Transverse colon (tissue), 4 donors: ENCODE data around the gene COL9A1.

Source experiments
- EP300 ChIP-seq: sonication (generic); formaldehyde crosslinking; IDR thresholded peaks from one replicate; pipeline ENCODE4 v1.6.1; 2017; ENCODE audit warnings: antibody characterized with exemption, low read depth
- POLR2A ChIP-seq: fragments of 450-650 bp; IDR thresholded peaks from one replicate; pipeline ENCODE4 v1.6.1; 2016; ENCODE audit warnings: antibody characterized with exemption, mild to moderate bottlenecking, moderate library complexity
- POLR2AphosphoS5 ChIP-seq, 3 donors: sonication (generic); formaldehyde crosslinking; IDR thresholded peaks; one replicate each; pipeline ENCODE4 v1.6.1; 2016; ENCODE audit warnings: antibody characterized with exemption in 3 of 3
- TF ChIP-seq, protein P1 (sequence below), 5 experiments: fragments of 200-600 bp in 3 of 5; fragments of 450-650 bp in 2 of 5; sonication (generic) in 3 of 5; IDR thresholded peaks; 1 replicate in 2 of 5; 2 replicates in 3 of 5; pipeline ENCODE4 v1.5.1; 2016 to 2017; ENCODE audit warnings: antibody characterized with exemption in 5 of 5, inconsistent platforms in 3 of 5, mild to moderate bottlenecking in 2 of 5, moderate library complexity in 1 of 5

GRCh38 chr6:70282312-70282918, 20.5 kb downstream of the COL9A1 start:
- TF ChIP-seq POLR2A (no peak), EP300 (no peak), POLR2AphosphoS5 (IDR thresholded peaks at IDR 0.05) (no peak)
- TF ChIP-seq, protein P1, sequence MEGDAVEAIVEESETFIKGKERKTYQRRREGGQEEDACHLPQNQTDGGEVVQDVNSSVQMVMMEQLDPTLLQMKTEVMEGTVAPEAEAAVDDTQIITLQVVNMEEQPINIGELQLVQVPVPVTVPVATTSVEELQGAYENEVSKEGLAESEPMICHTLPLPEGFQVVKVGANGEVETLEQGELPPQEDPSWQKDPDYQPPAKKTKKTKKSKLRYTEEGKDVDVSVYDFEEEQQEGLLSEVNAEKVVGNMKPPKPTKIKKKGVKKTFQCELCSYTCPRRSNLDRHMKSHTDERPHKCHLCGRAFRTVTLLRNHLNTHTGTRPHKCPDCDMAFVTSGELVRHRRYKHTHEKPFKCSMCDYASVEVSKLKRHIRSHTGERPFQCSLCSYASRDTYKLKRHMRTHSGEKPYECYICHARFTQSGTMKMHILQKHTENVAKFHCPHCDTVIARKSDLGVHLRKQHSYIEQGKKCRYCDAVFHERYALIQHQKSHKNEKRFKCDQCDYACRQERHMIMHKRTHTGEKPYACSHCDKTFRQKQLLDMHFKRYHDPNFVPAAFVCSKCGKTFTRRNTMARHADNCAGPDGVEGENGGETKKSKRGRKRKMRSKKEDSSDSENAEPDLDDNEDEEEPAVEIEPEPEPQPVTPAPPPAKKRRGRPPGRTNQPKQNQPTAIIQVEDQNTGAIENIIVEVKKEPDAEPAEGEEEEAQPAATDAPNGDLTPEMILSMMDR (IDR thresholded peaks at IDR 0.05), result no peak
